Effector memory CD8-positive, alpha-beta T cell (primary cell): Measurements from ENCODE around the gene SLC50A1.
"Not testable (repeated sequence)": the region's sequence is repeated elsewhere in the genome, so short reads cannot be mapped to it uniquely, and the experiment has no call there.

ENCODE experiments used
- ATAC-seq: fragments of 150-1000 bp; cut with Tn5 transposase; replicated peaks from 2 replicates; pipeline ENCODE4 v1.10.0; 2021; ENCODE audit warnings: mild to moderate bottlenecking, moderate library complexity
- DNase-seq, 3 experiments: peaks; one replicate each; pipeline ENCODE4 v3.0.0; 2021
- H3K27ac Mint-ChIP-seq, 2 donors: one replicate each; pipeline ENCODE4 v1.8.0; 2022; ENCODE audit warnings: mild to moderate bottlenecking in 2 of 2, mixed read lengths in 2 of 2, moderate library complexity in 2 of 2
- H3K27me3 Mint-ChIP-seq, 2 donors: one replicate each; pipeline ENCODE4 v1.8.0; 2022; ENCODE audit warnings: mixed read lengths in 2 of 2
- H3K36me3 Mint-ChIP-seq: one replicate; pipeline ENCODE4 v1.8.0; 2022; ENCODE audit warnings: mild to moderate bottlenecking, moderate library complexity, mixed read lengths; ENCODE audit not compliant: insufficient read depth
- H3K4me1 Mint-ChIP-seq, 2 donors: one replicate each; pipeline ENCODE4 v1.8.0; 2022; ENCODE audit warnings: low read depth in 2 of 2, mixed read lengths in 2 of 2
- H3K4me3 Mint-ChIP-seq, 2 donors: one replicate each; pipeline ENCODE4 v1.8.0; 2022; ENCODE audit warnings: mild to moderate bottlenecking in 2 of 2, mixed read lengths in 2 of 2, moderate library complexity in 2 of 2
- H3K9me3 Mint-ChIP-seq, 2 donors: one replicate each; pipeline ENCODE4 v1.8.0; 2022; ENCODE audit warnings: mixed read lengths in 2 of 2

The SLC50A1 gene

GRCh38 chr1:155163785-155164184, 28.1 kb downstream of the SLC50A1 start:
- ATAC-seq, H3K36me3 Mint-ChIP-seq, H3K9me3 Mint-ChIP-seq, H3K27me3 Mint-ChIP-seq, H3K4me3 Mint-ChIP-seq, H3K27ac Mint-ChIP-seq, DNase-seq: not testable (repeated sequence)
- peaks cover 6 to 13% of the 10 kb centered on the region in 2 donors for H3K4me1 Mint-ChIP-seq

GRCh38 chr1:155164625-155165024, 29.0 kb downstream of the SLC50A1 start:
- not testable (repeated sequence) for H3K9me3 Mint-ChIP-seq, H3K27me3 Mint-ChIP-seq, H3K27ac Mint-ChIP-seq, DNase-seq, ATAC-seq, H3K4me3 Mint-ChIP-seq
- Mint-ChIP-seq H3K4me1 (peaks cover 6 to 14% of the 10 kb centered on the region in 2 donors), H3K36me3 (peaks cover 11% of the 10 kb centered on the region)

GRCh38 chr1:155166051-155166470, 30.4 kb downstream of the SLC50A1 start:
- H3K4me3 Mint-ChIP-seq, result no peak overlapping the region
- ATAC-seq (no peak), DNase-seq (no peak)
- peaks cover 20% of the 10 kb centered on the region for H3K36me3 Mint-ChIP-seq
- no peaks in the 10 kb centered on the region for H3K9me3 Mint-ChIP-seq
- H3K4me1 Mint-ChIP-seq, result peaks cover 9 to 14% of the 10 kb centered on the region in 2 donors
- H3K27ac Mint-ChIP-seq, result no peak overlapping the region
- no peaks in the 10 kb centered on the region for H3K27me3 Mint-ChIP-seq

GRCh38 chr1:155166471-155167165, 31.0 kb downstream of the SLC50A1 start:
- ATAC-seq (no peak), DNase-seq (no peak)
- Mint-ChIP-seq H3K27me3 (no peaks in the 10 kb centered on the region), H3K4me1 (peaks cover 9 to 14% of the 10 kb centered on the region in 2 donors), H3K27ac (no peak overlapping the region), H3K4me3 (no peak overlapping the region), H3K36me3 (peaks cover 20% of the 10 kb centered on the region), H3K9me3 (no peaks in the 10 kb centered on the region)

GRCh38 chr1:155167166-155168104, 31.8 kb downstream of the SLC50A1 start:
- H3K36me3 Mint-ChIP-seq, result peaks cover 28% of the 10 kb centered on the region
- H3K27me3 Mint-ChIP-seq, result no peaks in the 10 kb centered on the region
- DNase-seq, result peak; percentile 80 to 85 (median 81)
- peak; percentile 83 for ATAC-seq
- H3K4me1 Mint-ChIP-seq, result peaks cover 15 to 19% of the 10 kb centered on the region in 2 donors
- peak overlapping the region; percentile 44 to 72 for H3K4me3 Mint-ChIP-seq
- H3K9me3 Mint-ChIP-seq, result no peaks in the 10 kb centered on the region
- H3K27ac Mint-ChIP-seq, result no peak overlapping the region

- not testable (repeated sequence) for DNase-seq, H3K27me3 Mint-ChIP-seq, H3K27ac Mint-ChIP-seq, H3K9me3 Mint-ChIP-seq, ATAC-seq
- H3K4me3 Mint-ChIP-seq, result peak overlapping the region in 1 of 2 donors; percentile 72
- H3K36me3 Mint-ChIP-seq, result peaks cover 34% of the 10 kb centered on the region
- H3K4me1 Mint-ChIP-seq, result peaks cover 19 to 23% of the 10 kb centered on the region in 2 donors
Observed at GRCh38 chr1:155168105-155168445, 32.4 kb downstream of the SLC50A1 start.

GRCh38 chr1:155168456-155169210, 33.0 kb downstream of the SLC50A1 start:
- peaks cover 37% of the 10 kb centered on the region for H3K36me3 Mint-ChIP-seq
- H3K27ac Mint-ChIP-seq, result no peak overlapping the region
- H3K4me3 Mint-ChIP-seq, result no peak overlapping the region
- H3K27me3 Mint-ChIP-seq, result no peaks in the 10 kb centered on the region
- DNase-seq, result no peak
- peaks cover 24 to 28% of the 10 kb centered on the region in 2 donors for H3K4me1 Mint-ChIP-seq
- no peak for ATAC-seq
- no peaks in the 10 kb centered on the region for H3K9me3 Mint-ChIP-seq

- H3K4me3 Mint-ChIP-seq, result no peak overlapping the region
- no peak overlapping the region for H3K27ac Mint-ChIP-seq
- peaks cover 39% of the 10 kb centered on the region for H3K36me3 Mint-ChIP-seq
- H3K4me1 Mint-ChIP-seq, result peaks cover 30 to 34% of the 10 kb centered on the region in 2 donors
- DNase-seq, result no peak
- no peaks in the 10 kb centered on the region for H3K27me3 Mint-ChIP-seq
- ATAC-seq, result no peak
- no peaks in the 10 kb centered on the region for H3K9me3 Mint-ChIP-seq
Observed at GRCh38 chr1:155169541-155169940, 33.9 kb downstream of the SLC50A1 start.

GRCh38 chr1:155170101-155170785, 34.6 kb downstream of the SLC50A1 start:
- Mint-ChIP-seq H3K36me3 (peaks cover 42% of the 10 kb centered on the region), H3K27me3 (no peaks in the 10 kb centered on the region), H3K4me3 (no peak overlapping the region), H3K9me3 (no peaks in the 10 kb centered on the region), H3K27ac (no peak overlapping the region), H3K4me1 (peaks cover 36 to 38% of the 10 kb centered on the region in 2 donors)
- no peak for DNase-seq
- ATAC-seq, result no peak

- Mint-ChIP-seq H3K4me1 (peaks cover 36 to 38% of the 10 kb centered on the region in 2 donors), H3K4me3 (peak overlapping the region in 1 of 2 donors; percentile 99), H3K36me3 (peaks cover 42% of the 10 kb centered on the region), H3K27ac (no peak overlapping the region), H3K9me3 (no peaks in the 10 kb centered on the region), H3K27me3 (no peaks in the 10 kb centered on the region)
- ATAC-seq (no peak), DNase-seq (no peak)
Observed at GRCh38 chr1:155170806-155171205, 35.2 kb downstream of the SLC50A1 start.

- DNase-seq (no peak), ATAC-seq (peak; percentile 18)
- H3K27me3 Mint-ChIP-seq, result no peaks in the 10 kb centered on the region
- H3K4me1 Mint-ChIP-seq, result peaks cover 44% of the 10 kb centered on the region in 2 donors
- peaks cover 45% of the 10 kb centered on the region for H3K36me3 Mint-ChIP-seq
- H3K4me3 Mint-ChIP-seq, result peak overlapping the region; percentile 99
- H3K27ac Mint-ChIP-seq, result peak overlapping the region; percentile 99
- no peaks in the 10 kb centered on the region for H3K9me3 Mint-ChIP-seq
Observed at GRCh38 chr1:155171836-155172731, 36.4 kb downstream of the SLC50A1 start.
